Stimulated activated naive CD8-positive, alpha-beta T cell treated with anti-CD3 and anti-CD28 coated beads, Interleukin-15, Interleukin-2, amounts not matched to agents 100 ng/mL and 50 ng/mL, for 24 hours (primary cell): Measurements from ENCODE around the gene TMEM176A.
A peak's percentile ranks its signal among the peaks of the same experiment; 100 is the strongest.

ENCODE experiments used
- H3K27ac Mint-ChIP-seq: one replicate; pipeline ENCODE4 v1.8.0; 2021; ENCODE audit warnings: mild to moderate bottlenecking, mixed read lengths
- H3K27me3 Mint-ChIP-seq: one replicate; pipeline ENCODE4 v1.8.0; 2021; ENCODE audit warnings: mixed read lengths
- H3K36me3 Mint-ChIP-seq: one replicate; pipeline ENCODE4 v1.8.0; 2021; ENCODE audit warnings: low read depth, mixed read lengths
- H3K4me1 Mint-ChIP-seq: one replicate; pipeline ENCODE4 v1.8.0; 2021; ENCODE audit warnings: low read depth, mixed read lengths
- H3K4me3 Mint-ChIP-seq: one replicate; pipeline ENCODE4 v1.8.0; 2021; ENCODE audit warnings: mild to moderate bottlenecking, mixed read lengths
- H3K9me3 Mint-ChIP-seq: one replicate; pipeline ENCODE4 v1.8.0; 2021; ENCODE audit warnings: mixed read lengths

TMEM176A gene

DNA sequence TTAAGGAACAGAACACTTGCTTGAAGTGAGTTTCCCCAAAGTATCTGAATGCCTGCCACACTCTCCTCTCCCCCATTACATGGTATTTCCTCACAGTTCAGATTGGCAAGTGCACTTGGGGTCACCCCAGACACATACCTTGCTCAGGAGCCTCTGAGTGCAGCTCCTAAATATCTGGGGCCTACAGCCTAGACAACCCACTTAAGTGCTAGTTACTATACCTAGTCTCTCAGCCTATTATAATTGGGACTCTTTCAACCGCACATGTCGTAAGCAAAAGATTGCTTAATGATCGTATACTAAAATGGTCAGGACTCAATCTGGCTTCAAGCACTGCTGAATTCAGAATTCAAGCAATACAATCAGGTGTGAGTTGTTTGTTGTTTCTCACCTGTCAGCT, 20.3 kb upstream of the TMEM176A start:
- Mint-ChIP-seq H3K4me3 (no peak overlapping the region), H3K4me1 (no peaks in the 10 kb centered on the region), H3K27me3 (no peaks in the 10 kb centered on the region), H3K36me3 (no peaks in the 10 kb centered on the region), H3K27ac (no peak overlapping the region), H3K9me3 (no peaks in the 10 kb centered on the region)

DNA sequence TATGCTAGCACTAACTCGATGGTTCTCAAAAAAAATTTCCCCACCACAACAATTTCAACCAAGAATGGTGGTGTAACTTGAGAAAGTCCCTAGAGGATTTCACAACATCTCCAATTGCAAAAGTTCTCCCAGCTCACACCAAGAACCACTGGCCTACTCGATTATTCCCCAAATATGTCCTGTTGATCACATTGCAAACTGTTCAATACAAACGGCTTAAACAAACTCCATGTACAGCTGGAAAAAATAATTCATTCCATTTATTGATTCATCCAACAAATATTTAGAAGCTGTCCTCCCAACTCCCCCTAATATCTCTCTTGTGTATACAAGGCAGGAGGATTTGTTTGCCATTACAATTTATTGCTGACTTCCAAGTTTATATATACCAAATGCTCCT, 19.5 kb upstream of the TMEM176A start:
- Mint-ChIP-seq H3K36me3 (no peaks in the 10 kb centered on the region), H3K4me1 (peaks cover 5% of the 10 kb centered on the region), H3K9me3 (no peaks in the 10 kb centered on the region), H3K27me3 (peaks cover 4% of the 10 kb centered on the region), H3K4me3 (no peak overlapping the region), H3K27ac (no peak overlapping the region)

DNA sequence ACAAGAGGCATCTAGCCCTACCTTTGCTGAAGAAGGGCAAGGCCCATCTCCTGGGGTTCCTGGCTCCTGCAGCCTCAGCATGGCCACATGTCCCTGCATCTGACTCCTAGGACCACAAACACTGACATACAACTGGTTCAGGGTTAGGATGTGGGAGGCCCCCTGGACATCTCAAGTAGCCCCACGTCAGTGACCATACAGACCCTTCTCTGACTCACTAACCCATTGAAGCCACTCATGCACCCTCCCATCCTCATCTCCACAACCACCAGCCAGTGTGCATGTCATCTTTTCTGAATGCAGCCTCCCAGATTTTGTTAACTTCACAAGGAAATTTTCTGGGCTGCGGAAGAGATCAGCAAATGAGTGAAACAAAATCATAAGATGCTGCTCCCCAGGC, 18.6 kb upstream of the TMEM176A start:
- H3K4me1 Mint-ChIP-seq = peaks cover 5% of the 10 kb centered on the region
- H3K36me3 Mint-ChIP-seq = no peaks in the 10 kb centered on the region
- H3K27ac Mint-ChIP-seq = no peak overlapping the region
- H3K9me3 Mint-ChIP-seq = no peaks in the 10 kb centered on the region
- no peak overlapping the region for H3K4me3 Mint-ChIP-seq
- H3K27me3 Mint-ChIP-seq = peaks cover 4% of the 10 kb centered on the region

DNA sequence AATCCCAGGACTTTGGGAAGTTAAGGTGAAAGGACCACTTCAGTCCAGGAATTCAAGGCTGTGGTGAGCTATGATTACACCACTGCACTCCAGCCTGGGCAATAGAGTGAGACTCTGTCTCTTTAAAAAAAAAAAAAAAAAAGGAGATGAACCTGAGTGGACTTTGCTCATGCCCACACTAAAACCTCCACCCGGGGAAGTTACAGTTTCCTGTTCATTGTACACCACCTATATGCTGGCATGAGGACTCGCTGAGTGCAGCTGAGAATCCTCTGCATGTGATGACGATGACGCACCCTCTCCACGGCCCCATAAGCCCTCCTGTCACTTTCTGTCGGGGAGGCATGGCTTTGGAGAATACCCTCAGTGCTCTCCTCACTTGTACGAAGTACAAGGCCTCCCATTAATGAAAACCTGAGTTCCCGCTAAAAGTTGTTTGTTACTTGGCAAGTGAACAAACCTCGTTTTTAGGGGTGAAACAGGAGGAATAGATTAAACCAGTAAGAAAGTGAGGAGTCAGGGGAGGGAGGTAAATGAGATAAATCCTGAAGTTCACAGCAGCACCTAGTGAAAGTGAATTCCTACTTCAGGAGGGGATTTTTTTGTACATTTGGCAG, 16.3 kb upstream of the TMEM176A start:
- Mint-ChIP-seq H3K27me3 (peaks cover 4% of the 10 kb centered on the region), H3K27ac (no peak overlapping the region), H3K4me3 (no peak overlapping the region), H3K9me3 (no peaks in the 10 kb centered on the region), H3K4me1 (peaks cover 5% of the 10 kb centered on the region), H3K36me3 (no peaks in the 10 kb centered on the region)

DNA sequence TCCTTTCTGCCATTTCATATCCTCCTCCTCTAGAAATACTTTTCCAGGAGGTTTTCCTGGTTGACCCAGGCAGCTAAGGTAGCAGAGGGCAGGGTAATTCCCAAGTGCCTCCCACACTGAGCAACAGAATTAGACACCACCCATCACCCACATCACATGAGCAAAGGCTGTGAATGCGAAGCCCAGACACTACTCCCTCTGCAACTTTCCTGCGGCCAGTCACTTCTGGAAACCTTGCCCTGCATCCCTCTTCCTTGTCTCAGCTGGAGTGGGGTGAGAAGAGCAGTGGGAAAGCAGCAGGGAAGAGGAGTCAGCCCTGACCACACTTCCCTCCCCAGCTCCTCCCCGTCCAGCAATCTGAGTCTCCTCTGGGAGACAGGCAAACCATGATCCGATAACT, 15.6 kb upstream of the TMEM176A start:
- Mint-ChIP-seq H3K9me3 (no peaks in the 10 kb centered on the region), H3K27me3 (peaks cover 4% of the 10 kb centered on the region), H3K4me3 (no peak overlapping the region), H3K4me1 (peaks cover 5% of the 10 kb centered on the region), H3K36me3 (no peaks in the 10 kb centered on the region), H3K27ac (no peak overlapping the region)

DNA sequence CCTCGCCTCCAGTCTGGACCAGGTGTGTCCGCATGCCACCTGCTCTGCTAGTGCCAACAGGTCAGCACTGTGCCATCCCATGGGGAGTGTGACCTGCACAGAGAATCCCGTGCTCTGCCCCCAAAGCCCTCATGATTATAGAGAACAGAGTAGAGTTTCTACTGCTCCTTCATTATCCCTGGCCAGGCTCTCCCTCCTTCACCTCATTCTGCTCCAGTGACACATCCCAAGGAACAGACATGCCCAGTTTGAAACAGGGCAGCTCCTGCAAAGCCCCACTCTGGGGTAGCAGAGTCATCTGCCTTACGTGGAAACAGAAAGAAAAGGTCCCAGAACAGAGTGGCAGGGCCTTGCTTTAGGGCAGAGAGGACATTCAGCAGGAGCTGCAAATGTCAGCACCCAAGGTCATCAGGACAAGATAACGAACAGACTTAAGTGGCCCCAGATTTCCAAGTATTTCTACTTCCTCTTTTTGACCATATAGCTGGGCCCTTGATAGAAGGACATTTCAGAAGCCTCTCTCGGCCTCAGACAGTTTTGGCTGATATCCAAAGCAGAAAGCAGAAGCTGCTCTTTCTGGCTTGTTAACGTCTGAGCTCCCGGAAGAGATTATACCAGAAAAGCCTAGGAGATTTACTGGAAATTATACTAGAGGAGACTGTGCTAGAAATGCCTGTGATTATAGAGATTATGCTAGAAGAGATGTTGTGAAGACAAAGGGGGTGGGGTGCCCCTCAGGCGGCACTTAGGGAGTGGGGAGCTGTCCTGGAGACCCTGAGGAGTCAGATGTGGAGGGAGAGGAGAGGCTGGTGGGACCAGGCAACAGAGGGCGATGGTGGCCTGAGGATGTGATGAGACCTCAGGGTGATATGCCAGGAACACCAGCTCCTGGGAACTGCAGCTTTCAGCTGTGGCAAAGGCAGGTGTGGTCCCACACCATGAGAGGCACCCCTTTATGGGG, 13.0 kb upstream of the TMEM176A start:
- Mint-ChIP-seq H3K27me3 (peaks cover 4% of the 10 kb centered on the region), H3K27ac (no peak overlapping the region), H3K4me3 (no peak overlapping the region), H3K4me1 (peaks cover 5% of the 10 kb centered on the region), H3K9me3 (no peaks in the 10 kb centered on the region), H3K36me3 (no peaks in the 10 kb centered on the region)

DNA sequence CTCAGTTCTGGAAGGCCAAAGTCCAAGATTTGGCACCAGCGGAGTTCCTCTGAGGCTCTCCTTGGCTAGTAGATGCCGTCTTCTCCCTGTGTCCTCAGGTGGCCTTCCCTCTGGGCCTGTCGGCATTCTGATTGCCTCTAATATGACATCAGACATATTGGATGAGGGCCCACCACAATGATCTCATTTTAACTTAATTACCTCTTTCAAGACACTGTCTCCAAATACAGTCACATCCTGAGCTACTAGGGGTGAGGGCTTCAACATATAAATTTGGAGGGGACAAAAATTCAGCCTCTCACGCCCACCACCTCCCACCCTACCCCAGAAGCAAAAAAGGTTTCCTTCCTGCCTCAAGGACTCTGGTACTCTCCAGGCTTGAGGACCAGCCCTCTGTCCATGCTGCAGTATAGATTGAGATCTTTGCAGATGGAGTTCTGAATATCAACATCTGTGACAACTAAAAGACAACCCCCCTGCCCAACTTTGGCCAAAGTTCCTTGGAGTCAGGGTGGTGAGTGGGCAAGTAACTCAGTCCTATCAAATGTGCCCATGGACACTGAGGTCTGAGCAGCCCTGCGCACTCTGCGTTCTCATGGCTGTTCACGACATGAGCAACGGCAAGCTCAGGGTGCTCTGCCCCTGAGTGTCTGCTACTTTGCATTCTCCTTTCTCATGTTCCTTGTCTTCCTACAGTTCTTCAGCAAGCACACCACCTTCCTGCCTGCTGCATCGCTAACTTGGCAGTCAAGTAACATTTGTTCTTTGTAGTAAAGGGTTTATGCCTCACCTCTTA, 11.9 kb upstream of the TMEM176A start:
- H3K36me3 Mint-ChIP-seq = no peaks in the 10 kb centered on the region
- H3K9me3 Mint-ChIP-seq = no peaks in the 10 kb centered on the region
- no peak overlapping the region for H3K4me3 Mint-ChIP-seq
- peaks cover 5% of the 10 kb centered on the region for H3K4me1 Mint-ChIP-seq
- no peak overlapping the region for H3K27ac Mint-ChIP-seq
- peaks cover 4% of the 10 kb centered on the region for H3K27me3 Mint-ChIP-seq

DNA sequence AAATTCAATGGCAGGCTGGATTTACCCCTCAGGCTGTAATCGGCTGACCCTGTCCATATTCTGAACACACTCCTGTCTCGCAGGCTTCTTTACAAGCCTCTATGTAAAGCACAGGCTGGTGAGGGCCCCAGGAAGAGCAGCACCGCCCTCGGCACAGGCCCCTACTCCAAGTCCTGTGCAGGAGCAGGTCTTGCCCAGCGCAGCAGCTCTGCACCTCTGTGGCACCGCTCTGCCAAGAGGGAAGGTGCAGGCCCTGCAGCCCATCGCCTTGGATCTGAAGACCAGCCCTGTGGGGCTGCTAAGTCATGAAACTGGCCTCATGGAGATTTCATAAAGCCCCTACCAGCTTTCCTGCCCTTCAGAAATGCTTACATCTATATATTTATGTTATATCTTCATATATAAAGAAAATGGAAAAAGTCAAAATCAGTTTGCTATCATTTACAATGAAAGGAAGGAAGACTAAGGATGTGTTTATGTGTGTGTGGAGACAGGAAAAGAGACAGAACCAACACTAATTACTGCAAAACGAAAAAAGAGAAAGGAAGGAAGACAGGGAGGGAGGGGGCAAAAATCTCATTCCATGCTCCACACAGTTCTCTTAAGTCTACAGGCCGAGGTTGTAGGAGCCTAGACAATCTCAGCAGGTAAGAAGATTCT, 10.0 kb upstream of the TMEM176A start:
- peaks cover 4% of the 10 kb centered on the region for H3K27me3 Mint-ChIP-seq
- H3K27ac Mint-ChIP-seq = no peak overlapping the region
- H3K36me3 Mint-ChIP-seq = no peaks in the 10 kb centered on the region
- H3K4me1 Mint-ChIP-seq = peaks cover 5% of the 10 kb centered on the region
- no peaks in the 10 kb centered on the region for H3K9me3 Mint-ChIP-seq
- no peak overlapping the region for H3K4me3 Mint-ChIP-seq

DNA sequence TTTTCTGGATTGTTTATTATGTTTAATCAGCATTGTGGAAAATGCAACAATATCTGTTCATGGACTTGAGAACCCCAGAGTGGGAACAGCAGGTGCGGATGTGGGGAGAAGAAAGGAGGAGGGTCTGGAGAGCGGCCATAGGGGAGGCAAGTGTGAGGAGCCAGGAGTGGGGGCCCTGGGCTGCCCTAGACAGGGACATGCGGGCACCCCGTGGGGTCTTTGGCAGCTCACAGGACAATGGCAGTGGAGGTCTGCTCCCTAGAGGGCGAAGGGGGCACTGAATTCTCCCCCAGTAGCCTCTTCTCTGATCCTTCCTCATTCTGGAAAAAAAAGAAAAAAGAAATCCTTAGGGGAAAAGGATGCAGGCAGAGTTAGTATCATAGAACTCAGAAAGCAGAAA, 9.3 kb upstream of the TMEM176A start:
- peaks cover 6% of the 10 kb centered on the region for H3K27me3 Mint-ChIP-seq
- H3K4me1 Mint-ChIP-seq = no peaks in the 10 kb centered on the region
- H3K36me3 Mint-ChIP-seq = no peaks in the 10 kb centered on the region
- H3K4me3 Mint-ChIP-seq = no peak overlapping the region
- H3K27ac Mint-ChIP-seq = no peak overlapping the region
- no peaks in the 10 kb centered on the region for H3K9me3 Mint-ChIP-seq

DNA sequence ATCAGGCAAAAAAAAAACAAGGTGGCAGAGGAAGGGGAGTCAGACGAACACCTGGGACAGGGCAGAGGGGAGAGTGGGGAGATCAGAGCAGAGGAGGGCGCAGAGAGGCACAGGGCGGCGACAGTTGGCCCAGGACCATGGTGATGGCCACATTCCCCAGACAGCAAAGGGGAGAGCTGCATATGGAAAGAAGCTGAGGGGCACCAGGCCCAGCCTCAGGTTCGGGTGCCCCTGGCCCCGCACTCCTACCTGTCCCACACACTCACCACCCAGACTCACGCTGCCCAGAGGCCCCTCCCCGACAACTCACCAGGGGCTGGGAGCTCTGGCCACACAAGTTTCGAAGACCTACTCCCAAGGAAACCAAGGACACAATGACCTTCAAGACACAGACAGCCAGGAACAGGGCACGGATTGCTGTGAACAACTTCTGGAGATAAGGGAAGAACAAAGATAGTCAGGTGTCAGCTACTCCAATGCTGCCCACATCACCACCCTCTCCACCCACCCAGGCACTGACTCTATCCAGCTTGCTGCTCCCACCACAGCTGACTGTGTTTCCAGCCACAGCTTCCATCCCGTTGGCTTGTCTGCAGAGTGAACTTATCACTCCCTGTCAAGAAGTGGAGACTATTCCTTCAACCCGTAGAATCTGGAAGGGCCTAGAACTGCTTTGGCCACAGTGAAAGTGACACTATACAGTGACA, 8.7 kb upstream of the TMEM176A start:
- Mint-ChIP-seq H3K4me1 (no peaks in the 10 kb centered on the region), H3K9me3 (no peaks in the 10 kb centered on the region), H3K27me3 (peaks cover 8% of the 10 kb centered on the region), H3K27ac (no peak overlapping the region), H3K36me3 (no peaks in the 10 kb centered on the region), H3K4me3 (no peak overlapping the region)

DNA sequence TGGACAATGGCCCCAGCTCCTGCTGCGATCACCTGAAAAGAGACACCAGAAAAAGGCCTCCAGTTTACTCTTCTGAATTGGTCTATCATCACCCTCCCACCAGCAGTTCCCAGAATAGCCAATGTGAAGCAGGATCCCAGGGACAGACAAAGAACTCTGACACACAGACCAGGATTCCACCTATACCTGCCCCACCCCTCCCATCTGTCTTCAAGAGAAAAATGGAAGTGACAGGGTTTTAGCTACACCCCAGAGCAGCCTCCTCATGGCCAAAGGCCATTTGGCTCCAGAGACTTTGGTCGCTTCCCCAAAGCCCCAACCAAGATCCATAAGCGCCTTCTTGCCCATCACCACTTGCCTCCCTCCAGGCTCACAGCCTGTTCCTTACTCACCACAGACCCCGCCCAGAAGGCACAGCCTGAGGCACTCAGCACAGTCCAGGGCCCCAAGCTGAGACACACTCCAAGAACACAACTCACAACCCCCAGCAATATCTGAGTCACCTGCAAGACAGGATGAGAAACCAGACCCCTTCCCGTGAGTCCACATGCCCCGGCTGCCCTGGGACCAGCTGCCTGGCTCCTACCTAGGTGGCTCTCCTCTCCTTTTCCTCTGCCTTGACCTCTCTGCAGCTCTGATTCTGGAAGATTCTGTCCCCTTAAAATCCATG, 6.9 kb upstream of the TMEM176A start:
- no peak overlapping the region for H3K4me3 Mint-ChIP-seq
- no peak overlapping the region for H3K27ac Mint-ChIP-seq
- H3K4me1 Mint-ChIP-seq = no peaks in the 10 kb centered on the region
- H3K27me3 Mint-ChIP-seq = peaks cover 22% of the 10 kb centered on the region
- H3K36me3 Mint-ChIP-seq = no peaks in the 10 kb centered on the region
- H3K9me3 Mint-ChIP-seq = no peaks in the 10 kb centered on the region

DNA sequence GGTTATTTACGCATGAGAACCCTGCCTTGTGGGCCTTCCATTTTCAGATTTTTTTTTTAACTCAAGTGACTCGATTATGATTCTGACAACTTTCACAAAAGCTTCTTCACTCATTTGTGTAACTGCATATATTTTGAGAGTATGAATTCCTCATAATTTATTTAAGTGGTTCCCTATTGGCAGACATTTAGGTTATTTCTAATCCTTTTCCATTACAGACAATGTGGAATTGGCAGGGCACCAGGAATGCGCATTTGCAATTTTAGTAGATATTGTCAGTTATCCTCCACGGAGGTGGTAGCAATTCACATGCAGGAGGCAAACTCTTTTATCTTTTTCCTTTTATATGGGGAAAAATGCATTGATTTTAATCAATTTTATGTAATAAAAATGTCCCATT, 2.9 kb upstream of the TMEM176A start:
- no peaks in the 10 kb centered on the region for H3K9me3 Mint-ChIP-seq
- H3K27ac Mint-ChIP-seq = no peak overlapping the region
- H3K4me3 Mint-ChIP-seq = no peak overlapping the region
- no peaks in the 10 kb centered on the region for H3K36me3 Mint-ChIP-seq
- H3K4me1 Mint-ChIP-seq = peaks cover 8% of the 10 kb centered on the region
- peaks cover 48% of the 10 kb centered on the region for H3K27me3 Mint-ChIP-seq

DNA sequence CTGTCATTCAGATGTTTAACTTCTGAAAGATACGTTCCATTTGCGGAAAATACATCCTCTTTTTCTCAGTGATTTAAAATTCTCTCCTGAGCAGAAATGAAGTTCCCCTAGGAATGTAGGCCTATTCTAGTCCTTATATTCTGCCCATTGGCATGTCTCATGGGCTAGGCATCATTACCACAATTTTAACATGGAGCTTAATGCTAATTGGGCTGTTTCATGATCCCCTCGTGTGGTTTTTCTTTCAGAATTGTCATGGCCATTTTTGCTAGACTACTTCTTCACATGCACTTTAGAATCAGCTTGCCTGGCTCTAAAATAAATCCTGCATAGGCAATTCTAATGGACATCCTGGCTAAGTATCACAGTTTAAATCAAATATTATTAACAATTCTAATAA, 1.4 kb upstream of the TMEM176A start:
- Mint-ChIP-seq H3K36me3 (no peaks in the 10 kb centered on the region), H3K27me3 (peaks cover 48% of the 10 kb centered on the region), H3K9me3 (no peaks in the 10 kb centered on the region), H3K27ac (no peak overlapping the region), H3K4me1 (peaks cover 8% of the 10 kb centered on the region), H3K4me3 (peak overlapping the region; percentile 23)
